Loucy (cell line): ENCODE data around the gene PODXL2.

Experiments
- CTCF ChIP-seq: fragments of 200-600 bp; sonication (generic); conservative IDR thresholded peaks from 2 replicates; pipeline ENCODE4 v1.5.1; 2014; ENCODE audit warnings: mild to moderate bottlenecking, antibody characterized with exemption, low read length
- EZH2phosphoT487 ChIP-seq: fragments of 200-600 bp; IDR thresholded peaks from 2 replicates; pipeline ENCODE4 v1.6.1; 2018; ENCODE audit warnings: antibody characterized with exemption, mild to moderate bottlenecking, moderate library complexity, borderline replicate concordance

GRCh38 chr3:127655641-127656040 is 26.7 kb downstream of the PODXL2 start:
- TF ChIP-seq CTCF (no peak), EZH2phosphoT487 (no peak)
